ENCODE data around the gene SLC45A3.

The SLC45A3 gene

GRCh38 chr1:205699416-205699815, 19.1 kb upstream of the SLC45A3 start:
- no peak for DNase-seq

GRCh38 chr1:205698921-205699320, 18.6 kb upstream of the SLC45A3 start:
- DNase-seq: no peak

- no peak for DNase-seq
Observed at GRCh38 chr1:205693421-205693991, 13.2 kb upstream of the SLC45A3 start.

- peak; percentile 27 for DNase-seq
Observed at GRCh38 chr1:205692423-205692822, 12.1 kb upstream of the SLC45A3 start.

- DNase-seq: no peak
Observed at GRCh38 chr1:205690122-205690756, 9.9 kb upstream of the SLC45A3 start.

GRCh38 chr1:205689479-205689878, 9.2 kb upstream of the SLC45A3 start:
- no peak for DNase-seq

GRCh38 chr1:205688171-205689080, 8.1 kb upstream of the SLC45A3 start:
- DNase-seq: no peak

GRCh38 chr1:205687242-205687641, 6.9 kb upstream of the SLC45A3 start:
- DNase-seq: no peak

- DNase-seq: no peak
Observed at GRCh38 chr1:205681364-205681763, 1.1 kb upstream of the SLC45A3 start.

- no peak for DNase-seq
Observed at GRCh38 chr1:205678286-205679111, 1.8 kb downstream of the SLC45A3 start.

- DNase-seq: no peak
Observed at GRCh38 chr1:205677167-205677566, 3.1 kb downstream of the SLC45A3 start.

GRCh38 chr1:205676597-205676996, 3.7 kb downstream of the SLC45A3 start:
- DNase-seq: no peak

GRCh38 chr1:205676002-205676401, 4.3 kb downstream of the SLC45A3 start:
- no peak for DNase-seq

GRCh38 chr1:205675247-205675646, 5.1 kb downstream of the SLC45A3 start:
- no peak for DNase-seq

- DNase-seq: no peak
Observed at GRCh38 chr1:205672970-205673369, 7.3 kb downstream of the SLC45A3 start.

GRCh38 chr1:205672395-205672889, 7.9 kb downstream of the SLC45A3 start:
- DNase-seq: no peak

- DNase-seq: no peak
Observed at GRCh38 chr1:205670611-205671430, 9.5 kb downstream of the SLC45A3 start.

- DNase-seq: no peak
Observed at GRCh38 chr1:205670150-205670446, 10.2 kb downstream of the SLC45A3 start.

- DNase-seq: no peak
Observed at GRCh38 chr1:205669341-205670149, 10.8 kb downstream of the SLC45A3 start.

GRCh38 chr1:205668951-205669340, 11.4 kb downstream of the SLC45A3 start:
- DNase-seq: no peak
